ENCODE measurements around the gene SPATA31D4.
"Not testable (repeated sequence)": the region's sequence is repeated elsewhere in the genome, so short reads cannot be mapped to it uniquely, and the experiment has no call there.

SPATA31D4 gene

DNA sequence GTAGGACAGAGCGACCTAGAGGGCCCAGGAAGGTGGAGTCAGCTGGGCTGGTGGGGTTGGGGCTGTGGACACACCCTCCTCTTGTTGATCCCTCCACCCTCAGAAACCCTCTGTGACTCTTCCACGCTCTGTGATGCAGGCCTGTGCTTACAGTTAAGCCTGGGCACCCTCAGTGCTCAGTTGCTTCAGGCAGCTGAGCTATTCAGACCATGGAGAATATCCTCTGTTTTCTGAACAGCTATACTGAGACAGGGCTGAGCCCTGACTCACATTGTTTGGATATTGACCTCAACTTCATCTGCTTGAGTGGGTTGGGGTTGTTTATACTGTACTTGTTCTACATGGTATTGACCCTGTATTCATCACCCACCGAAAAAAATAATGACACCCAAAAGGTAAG is at the start of gene SPATA31D4:
SPATA31D4 (plus strand) TSS at position 124 of the 400 bp plus-strand sequence; CDS start at position 210, 86 bp downstream.
- not testable (repeated sequence) for H3K9me3 Mint-ChIP-seq; ATAC-seq; H3K27me3 Mint-ChIP-seq; H3K4me1 Mint-ChIP-seq; H3K36me3 Mint-ChIP-seq (ENCODE audit: low read depth); H3K4me3 Mint-ChIP-seq; H3K27ac Mint-ChIP-seq; DNase-seq

- Mint-ChIP-seq H3K9me3 (no peaks in the 10 kb centered on the region), H3K36me3 (ENCODE audit: low read depth) (no peaks in the 10 kb centered on the region), H3K4me3 (no peak overlapping the region), H3K4me1 (no peaks in the 10 kb centered on the region), H3K27me3 (no peaks in the 10 kb centered on the region), H3K27ac (no peak overlapping the region)
- DNase-seq (no peak), ATAC-seq (no peak)
These were observed 49.7 kb upstream of the SPATA31D4 start for GRCh38 chr9:81878530-81878929.

- DNase-seq: no peak
- no peak overlapping the region for H3K27ac Mint-ChIP-seq
These were observed 48.7 kb upstream of the SPATA31D4 start for GRCh38 chr9:81879501-81879916.

DNA sequence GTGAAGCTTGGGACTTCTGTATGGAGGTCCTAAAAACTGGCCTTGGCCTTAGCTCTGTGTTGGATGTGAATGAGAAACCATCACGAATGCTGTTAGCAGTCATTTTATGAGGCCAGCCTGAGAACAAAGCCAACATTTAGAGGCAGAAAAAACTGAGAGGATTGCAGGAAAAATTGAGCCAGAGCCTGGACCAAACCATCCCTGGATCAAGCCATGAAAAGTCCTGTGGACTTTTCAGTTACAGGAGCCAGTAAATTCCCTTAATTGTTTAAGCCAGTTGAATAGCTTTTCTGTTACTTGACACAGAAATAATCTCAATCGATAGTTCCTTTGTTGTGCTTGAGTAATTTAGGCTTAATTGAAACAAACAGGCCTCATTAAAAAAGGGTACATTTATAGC is 42.6 kb upstream of the SPATA31D4 start:
- Mint-ChIP-seq H3K4me1 (no peaks in the 10 kb centered on the region), H3K9me3 (peaks cover 5% of the 10 kb centered on the region), H3K27me3 (no peaks in the 10 kb centered on the region), H3K36me3 (ENCODE audit: low read depth) (no peaks in the 10 kb centered on the region), H3K27ac (no peak overlapping the region), H3K4me3 (no peak overlapping the region)
- no peak for DNase-seq
- ATAC-seq: no peak

More at GRCh38 chr9:81879501-81879916, 48.7 kb upstream of the SPATA31D4 start:
- Mint-ChIP-seq H3K4me3 (no peak overlapping the region), H3K9me3 (peaks cover 5% of the 10 kb centered on the region), H3K4me1 (no peaks in the 10 kb centered on the region), H3K36me3 (ENCODE audit: low read depth) (no peaks in the 10 kb centered on the region), H3K27me3 (no peaks in the 10 kb centered on the region)
- no peak for ATAC-seq

- Mint-ChIP-seq H3K4me3 (no peak overlapping the region), H3K27ac (no peak overlapping the region), H3K4me1 (no peaks in the 10 kb centered on the region), H3K36me3 (ENCODE audit: low read depth) (no peaks in the 10 kb centered on the region), H3K27me3 (no peaks in the 10 kb centered on the region), H3K9me3 (peaks cover 5% of the 10 kb centered on the region)
- DNase-seq (no peak), ATAC-seq (no peak)
These were observed 41.6 kb upstream of the SPATA31D4 start for GRCh38 chr9:81886665-81887064.

GRCh38 chr9:81890104-81890503 is 38.1 kb upstream of the SPATA31D4 start:
- no peaks in the 10 kb centered on the region for H3K36me3 Mint-ChIP-seq (ENCODE audit: low read depth)
- H3K27me3 Mint-ChIP-seq: peaks cover 2% of the 10 kb centered on the region
- no peaks in the 10 kb centered on the region for H3K4me1 Mint-ChIP-seq
- H3K4me3 Mint-ChIP-seq: no peak overlapping the region
- DNase-seq: no peak
- H3K27ac Mint-ChIP-seq: no peak overlapping the region
- ATAC-seq: no peak
- H3K9me3 Mint-ChIP-seq: no peaks in the 10 kb centered on the region

GRCh38 chr9:81892440-81892839 is 35.8 kb upstream of the SPATA31D4 start:
- no peaks in the 10 kb centered on the region for H3K4me1 Mint-ChIP-seq
- DNase-seq (no peak), ATAC-seq (no peak)
- no peak overlapping the region for H3K27ac Mint-ChIP-seq
- peaks cover 6% of the 10 kb centered on the region for H3K27me3 Mint-ChIP-seq
- H3K4me3 Mint-ChIP-seq: no peak overlapping the region
- peaks cover 13% of the 10 kb centered on the region for H3K9me3 Mint-ChIP-seq
- no peaks in the 10 kb centered on the region for H3K36me3 Mint-ChIP-seq (ENCODE audit: low read depth)

- no peaks in the 10 kb centered on the region for H3K36me3 Mint-ChIP-seq (ENCODE audit: low read depth)
- H3K27ac Mint-ChIP-seq: no peak overlapping the region
- DNase-seq (no peak), ATAC-seq (no peak)
- H3K4me3 Mint-ChIP-seq: no peak overlapping the region
- no peaks in the 10 kb centered on the region for H3K4me1 Mint-ChIP-seq
- peaks cover 13% of the 10 kb centered on the region for H3K9me3 Mint-ChIP-seq
- peaks cover 6% of the 10 kb centered on the region for H3K27me3 Mint-ChIP-seq
These were observed 34.3 kb upstream of the SPATA31D4 start for GRCh38 chr9:81893929-81894328.

- Mint-ChIP-seq H3K9me3 (peaks cover 13% of the 10 kb centered on the region), H3K4me3 (no peak overlapping the region), H3K27me3 (peaks cover 6% of the 10 kb centered on the region), H3K4me1 (no peaks in the 10 kb centered on the region), H3K36me3 (ENCODE audit: low read depth) (no peaks in the 10 kb centered on the region), H3K27ac (no peak overlapping the region)
- DNase-seq: no peak
- no peak for ATAC-seq
These were observed 33.3 kb upstream of the SPATA31D4 start for GRCh38 chr9:81894891-81895290.

DNA sequence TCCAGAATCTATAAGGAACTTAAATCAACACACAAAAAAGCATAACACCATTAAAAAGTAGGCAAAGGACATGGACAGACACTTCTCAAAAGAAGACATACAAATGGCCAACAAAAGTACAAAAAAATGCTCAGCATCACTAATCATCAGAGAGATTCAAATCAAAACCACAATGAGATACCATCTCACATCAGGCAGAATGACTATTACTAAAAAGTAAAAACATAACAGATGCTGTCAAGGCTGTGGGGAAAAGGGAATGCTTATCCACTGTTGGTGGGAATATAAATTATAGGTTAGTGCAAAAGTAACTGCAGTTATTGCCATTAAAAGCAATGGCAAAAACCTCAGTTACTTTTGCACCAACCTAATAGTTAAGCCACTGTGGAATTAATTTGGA is 32.2 kb upstream of the SPATA31D4 start:
- Mint-ChIP-seq H3K36me3 (ENCODE audit: low read depth) (no peaks in the 10 kb centered on the region), H3K9me3 (peaks cover 13% of the 10 kb centered on the region), H3K27ac (no peak overlapping the region), H3K4me3 (no peak overlapping the region), H3K27me3 (peaks cover 6% of the 10 kb centered on the region), H3K4me1 (no peaks in the 10 kb centered on the region)
- no peak for ATAC-seq
- no peak for DNase-seq

DNA sequence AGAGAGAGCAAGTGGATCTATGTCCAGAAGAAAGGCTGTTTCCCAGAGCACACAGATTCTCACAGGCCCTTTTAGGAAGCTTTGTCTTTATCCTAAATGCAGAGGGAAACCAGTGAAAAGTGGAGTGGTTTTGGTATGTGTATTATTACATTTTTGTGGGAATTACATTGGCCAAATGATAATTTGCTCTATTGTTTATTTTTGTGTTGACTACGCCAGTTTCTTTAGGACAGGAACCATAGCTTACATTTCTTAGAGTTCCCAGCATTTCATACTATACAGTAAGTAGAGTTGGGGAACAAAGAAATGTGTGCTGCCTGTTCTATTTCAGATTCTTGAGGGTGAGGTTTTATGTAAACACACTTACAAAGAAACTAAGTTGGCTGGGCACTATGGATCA is 29.4 kb upstream of the SPATA31D4 start:
- DNase-seq (no peak), ATAC-seq (no peak)
- Mint-ChIP-seq H3K9me3 (peaks cover 13% of the 10 kb centered on the region), H3K4me1 (no peaks in the 10 kb centered on the region), H3K4me3 (no peak overlapping the region), H3K27me3 (peaks cover 6% of the 10 kb centered on the region), H3K27ac (no peak overlapping the region), H3K36me3 (ENCODE audit: low read depth) (no peaks in the 10 kb centered on the region)

GRCh38 chr9:81902196-81902595 is 26.0 kb upstream of the SPATA31D4 start:
- DNase-seq: no peak

DNA sequence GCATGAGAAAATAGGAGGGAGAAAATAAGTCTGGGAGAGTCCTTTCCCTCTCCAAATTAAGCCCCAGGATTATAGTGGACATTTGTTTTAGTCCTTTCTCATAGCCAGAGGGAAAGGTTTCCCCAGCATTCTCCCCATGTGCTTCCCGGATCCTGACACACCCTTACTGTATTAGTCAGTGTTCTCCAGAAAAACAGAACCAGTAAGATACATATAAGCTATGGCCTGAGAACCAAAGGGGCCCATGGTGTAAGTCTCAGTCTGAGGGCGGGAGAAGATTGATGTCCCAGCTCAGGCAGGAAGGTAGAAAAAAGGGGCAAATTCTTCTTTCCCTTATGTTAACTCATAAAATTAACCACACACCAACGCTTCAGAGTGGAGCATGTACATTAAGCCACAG is 25.6 kb upstream of the SPATA31D4 start:
- Mint-ChIP-seq H3K4me3 (no peak overlapping the region), H3K36me3 (ENCODE audit: low read depth) (no peaks in the 10 kb centered on the region), H3K27ac (no peak overlapping the region), H3K4me1 (no peaks in the 10 kb centered on the region), H3K9me3 (no peaks in the 10 kb centered on the region), H3K27me3 (no peaks in the 10 kb centered on the region)
- ATAC-seq: no peak
- DNase-seq: no peak

More at GRCh38 chr9:81902196-81902595, 26.0 kb upstream of the SPATA31D4 start:
- no peak overlapping the region for H3K4me3 Mint-ChIP-seq
- H3K27me3 Mint-ChIP-seq: no peaks in the 10 kb centered on the region
- no peaks in the 10 kb centered on the region for H3K4me1 Mint-ChIP-seq
- H3K36me3 Mint-ChIP-seq (ENCODE audit: low read depth): no peaks in the 10 kb centered on the region
- H3K9me3 Mint-ChIP-seq: peaks cover 3% of the 10 kb centered on the region
- H3K27ac Mint-ChIP-seq: no peak overlapping the region
- ATAC-seq: no peak

DNA sequence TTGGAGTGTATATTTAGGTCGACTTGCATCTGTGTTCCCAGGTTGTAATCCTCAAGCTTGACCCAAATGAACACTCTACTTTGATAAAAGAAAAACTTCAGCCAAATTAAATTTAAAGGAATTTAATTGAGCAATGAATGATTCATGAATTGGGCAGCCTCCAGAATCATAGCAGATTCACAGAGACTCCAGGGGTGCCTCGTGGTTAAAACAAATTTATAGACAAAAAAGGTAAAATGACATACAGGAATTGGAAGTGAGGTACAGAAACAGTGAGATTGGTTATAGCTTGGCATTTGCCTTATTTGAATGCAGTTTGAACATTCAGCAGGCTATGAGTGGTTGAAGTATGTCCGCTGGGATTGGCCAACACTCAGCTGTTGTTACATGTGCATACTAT is 21.6 kb upstream of the SPATA31D4 start:
- Mint-ChIP-seq H3K27ac (no peak overlapping the region), H3K27me3 (no peaks in the 10 kb centered on the region), H3K4me3 (no peak overlapping the region), H3K36me3 (ENCODE audit: low read depth) (no peaks in the 10 kb centered on the region), H3K4me1 (no peaks in the 10 kb centered on the region), H3K9me3 (no peaks in the 10 kb centered on the region)
- DNase-seq: no peak
- ATAC-seq: no peak

- Mint-ChIP-seq H3K4me3 (no peak overlapping the region), H3K36me3 (ENCODE audit: low read depth) (no peaks in the 10 kb centered on the region), H3K9me3 (no peaks in the 10 kb centered on the region), H3K27me3 (peaks cover 2% of the 10 kb centered on the region), H3K4me1 (no peaks in the 10 kb centered on the region), H3K27ac (no peak overlapping the region)
- ATAC-seq (no peak), DNase-seq (no peak)
These were observed 16.1 kb upstream of the SPATA31D4 start for GRCh38 chr9:81912135-81912534.

DNA sequence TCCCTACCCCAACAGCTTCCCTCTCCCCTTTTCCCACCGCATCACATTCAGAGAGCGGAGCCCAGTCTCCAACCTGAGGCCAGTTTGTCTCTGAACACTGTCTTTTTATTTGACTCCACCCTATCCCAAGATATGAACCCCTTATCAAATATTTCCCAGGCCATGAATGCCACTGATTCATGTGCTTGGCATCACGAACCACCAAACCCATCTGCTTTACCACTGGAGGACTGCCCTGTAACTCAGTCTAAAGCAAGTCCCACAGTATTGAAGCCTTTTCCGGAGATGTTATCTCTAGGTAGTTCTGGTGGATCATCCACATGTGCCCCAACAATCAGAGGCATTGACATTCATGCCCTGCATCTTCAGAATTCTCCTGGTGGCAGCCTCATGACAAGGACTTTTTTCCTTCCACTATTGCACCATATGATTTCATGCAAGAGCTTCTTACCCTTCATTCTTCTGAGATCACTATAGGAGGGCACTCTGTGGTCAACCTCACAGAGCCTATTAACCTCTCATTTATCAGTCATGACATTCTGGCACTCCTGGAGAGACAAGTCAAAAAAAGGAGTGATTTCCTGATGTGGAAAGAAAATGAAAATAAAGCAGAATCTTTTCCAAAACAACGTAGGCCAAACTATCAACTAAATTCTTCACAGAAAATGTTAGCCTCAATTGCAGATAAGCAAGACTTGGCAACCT is 12.3 kb upstream of the SPATA31D4 start:
- no peaks in the 10 kb centered on the region for H3K36me3 Mint-ChIP-seq (ENCODE audit: low read depth)
- no peak overlapping the region for H3K4me3 Mint-ChIP-seq
- no peaks in the 10 kb centered on the region for H3K4me1 Mint-ChIP-seq
- no peak for DNase-seq
- peaks cover 2% of the 10 kb centered on the region for H3K27me3 Mint-ChIP-seq
- H3K27ac Mint-ChIP-seq: no peak overlapping the region
- no peaks in the 10 kb centered on the region for H3K9me3 Mint-ChIP-seq
- no peak for ATAC-seq

Data from activated naive CD8-positive, alpha-beta T cell treated with anti-CD3 and anti-CD28 coated beads, Interleukin-2, amount 50 U/mL, for 24 hours (primary cell).